Neural progenitor cell (in vitro differentiated cells): ENCODE measurements around the gene KLHL15. TPM values are rescaled to one million over a fixed set of nuclear protein-coding genes. Genes with fewer than 3 reads are reported as not detected.

Experiments
- DNase-seq: peaks from one replicate; pipeline ENCODE4 v3.0.0-alpha.2; 2016; ENCODE audit warnings: low spot score
- H2AFZ ChIP-seq: fragments of 200-600 bp; sonication (generic); replicated peaks from 2 replicates; pipeline ENCODE4 v1.6.1; 2016; ENCODE audit warnings: antibody characterized with exemption
- H3F3A ChIP-seq: fragments of 200-600 bp; sonication (generic); 2 replicates; pipeline ENCODE4 v1.6.1; 2016; ENCODE audit warnings: antibody characterized with exemption, low read depth
- H3K27ac ChIP-seq: fragments of 200-600 bp; sonication (generic); 2 replicates; pipeline ENCODE4 v1.5.1; 2016; ENCODE audit warnings: mild to moderate bottlenecking
- H3K27me3 ChIP-seq: fragments of 200-600 bp; sonication (generic); 2 replicates; pipeline ENCODE4 v1.6.1; 2016; ENCODE audit warnings: mild to moderate bottlenecking, moderate library complexity
- H3K36me3 ChIP-seq: fragments of 200-600 bp; sonication (generic); 2 replicates; pipeline ENCODE4 v1.5.1; 2016
- H3K4me1 ChIP-seq: fragments of 200-600 bp; sonication (generic); 2 replicates; pipeline ENCODE4 v1.6.1; 2016; ENCODE audit warnings: mixed run types
- H3K4me2 ChIP-seq: fragments of 200-600 bp; sonication (generic); 2 replicates; pipeline ENCODE4 v1.6.1; 2016
- H3K4me3 ChIP-seq: fragments of 200-600 bp; sonication (generic); 2 replicates; pipeline ENCODE4 v1.5.1; 2016
- H3K79me2 ChIP-seq: fragments of 200-600 bp; sonication (generic); 2 replicates; pipeline ENCODE4 v1.6.1; 2016; ENCODE audit warnings: low read depth
- H3K9ac ChIP-seq: fragments of 200-600 bp; sonication (generic); 2 replicates; pipeline ENCODE4 v1.6.1; 2016
- H3K9me3 ChIP-seq: fragments of 200-600 bp; sonication (generic); 2 replicates; pipeline ENCODE4 v1.5.1; 2016; ENCODE audit warnings: low read depth
- H4K20me1 ChIP-seq: fragments of 200-600 bp; sonication (generic); 2 replicates; pipeline ENCODE4 v1.6.1; 2016; ENCODE audit warnings: low read depth
- H3K27ac Mint-ChIP-seq: 3 replicates; pipeline ENCODE4 v1.8.0; 2021; ENCODE audit warnings: mixed read lengths
- H3K27me3 Mint-ChIP-seq: 2 replicates; pipeline ENCODE4 v1.8.0; 2022; ENCODE audit warnings: low read depth, mild to moderate bottlenecking, inconsistent platforms, moderate library complexity, mixed read lengths; ENCODE audit not compliant: insufficient read depth
- H3K36me3 Mint-ChIP-seq: 3 replicates; pipeline ENCODE4 v1.8.0; 2021; ENCODE audit warnings: mixed read lengths
- H3K4me1 Mint-ChIP-seq: 3 replicates; pipeline ENCODE4 v1.8.0; 2021; ENCODE audit warnings: mixed read lengths
- H3K4me3 Mint-ChIP-seq: 3 replicates; pipeline ENCODE4 v1.8.0; 2021; ENCODE audit warnings: mild to moderate bottlenecking, moderate library complexity, mixed read lengths
- H3K9me3 Mint-ChIP-seq: 3 replicates; pipeline ENCODE4 v1.8.0; 2020; ENCODE audit warnings: mixed read lengths
- CTCF ChIP-seq: fragments of 200-600 bp; sonication (generic); IDR thresholded peaks from 2 replicates; pipeline ENCODE4 v1.5.1; 2017; ENCODE audit warnings: antibody characterized with exemption, mild to moderate bottlenecking
- EZH2 ChIP-seq: fragments of 200-600 bp; sonication (generic); IDR thresholded peaks from 2 replicates; pipeline ENCODE4 v1.6.1; 2017; ENCODE audit warnings: antibody characterized with exemption, mild to moderate bottlenecking, moderate library complexity
- EZH2phosphoT487 ChIP-seq: fragments of 200-600 bp; sonication (generic); IDR thresholded peaks from 2 replicates; pipeline ENCODE4 v1.6.1; 2017; ENCODE audit warnings: antibody characterized with exemption
- total RNA-seq: library from RNA; depleted of rRNA; stranded (reverse); fragments of >200 nt; gene quantifications from 2 replicates; pipeline ENCODE4 v1.2.3, GENCODE V29; 2015; ENCODE audit warnings: low replicate concordance

KLHL15 gene
- 31.3 and 46.9 TPM in 2 replicates for total RNA-seq

- Histone ChIP-seq H3K4me1 (peaks cover 12% of the 10 kb centered on the region), H3K9me3 (no peaks in the 10 kb centered on the region), H3K9ac (peak within 1 kb of the TSS; percentile 51), H2AFZ (peak within 1 kb of the TSS; percentile 75), H3F3A (peaks cover 30% of the 10 kb centered on the region), H4K20me1 (peaks cover 21% of the 10 kb centered on the region), H3K36me3 (no peaks in the 10 kb centered on the region), H3K27me3 (peaks cover 41% of the 10 kb centered on the region), H3K27ac (peak within 1 kb of the TSS; percentile 98), H3K4me2 (peak within 1 kb of the TSS; percentile 79), H3K79me2 (peaks cover 30% of the 10 kb centered on the region), H3K4me3 (peak within 1 kb of the TSS; percentile 97)
- peaks cover 3% of the 10 kb centered on the region for H3K27me3 Mint-ChIP-seq
- peaks cover 16% of the 10 kb centered on the region for H3K4me1 Mint-ChIP-seq
- TF ChIP-seq CTCF, result no peak
- TF ChIP-seq EZH2, result no peak
- TF ChIP-seq EZH2phosphoT487, result no peak
- peak within 1 kb of the TSS; percentile 92 for H3K4me3 Mint-ChIP-seq
- DNase-seq, result no peak
- peaks cover 7% of the 10 kb centered on the region for H3K36me3 Mint-ChIP-seq
- no peaks in the 10 kb centered on the region for H3K9me3 Mint-ChIP-seq
- peak within 1 kb of the TSS; percentile 97 for H3K27ac Mint-ChIP-seq
Measured at GRCh38 chrX:24027086-24027485, at the start of gene KLHL15. Gene KLHL15 (minus strand): TSS chrX:24027186. CDS start chrX:24006693, 20,493 bp downstream.

- Histone ChIP-seq H3K79me2 (peaks cover 24% of the 10 kb centered on the region), H2AFZ (no peak overlapping the region), H3K27ac (no peak overlapping the region), H4K20me1 (no peaks in the 10 kb centered on the region), H3K4me2 (no peak overlapping the region), H3K36me3 (peaks cover 51% of the 10 kb centered on the region), H3K9ac (no peak overlapping the region), H3K4me1 (no peaks in the 10 kb centered on the region), H3F3A (peaks cover 23% of the 10 kb centered on the region), H3K9me3 (no peaks in the 10 kb centered on the region), H3K27me3 (no peaks in the 10 kb centered on the region), H3K4me3 (no peak overlapping the region)
- H3K36me3 Mint-ChIP-seq, result peaks cover 45% of the 10 kb centered on the region
- no peaks in the 10 kb centered on the region for H3K9me3 Mint-ChIP-seq
- no peak for DNase-seq
- no peaks in the 10 kb centered on the region for H3K27me3 Mint-ChIP-seq
- no peak overlapping the region for H3K4me3 Mint-ChIP-seq
- TF ChIP-seq EZH2 (no peak), CTCF (no peak), EZH2phosphoT487 (no peak)
- H3K27ac Mint-ChIP-seq, result no peak overlapping the region
- H3K4me1 Mint-ChIP-seq, result no peaks in the 10 kb centered on the region
Measured at GRCh38 chrX:24069877-24070276, 42.9 kb upstream of the KLHL15 start.

GRCh38 chrX:24063488-24063887 lies 36.5 kb upstream of the KLHL15 start:
- Histone ChIP-seq H3F3A (peaks cover 21% of the 10 kb centered on the region), H3K4me2 (no peak overlapping the region), H3K4me3 (no peak overlapping the region), H3K27me3 (no peaks in the 10 kb centered on the region), H3K36me3 (peaks cover 36% of the 10 kb centered on the region), H3K27ac (no peak overlapping the region), H2AFZ (no peak overlapping the region), H3K79me2 (peaks cover 47% of the 10 kb centered on the region), H3K9me3 (no peaks in the 10 kb centered on the region), H3K4me1 (no peaks in the 10 kb centered on the region), H3K9ac (no peak overlapping the region), H4K20me1 (no peaks in the 10 kb centered on the region)
- no peak for DNase-seq
- no peak overlapping the region for H3K27ac Mint-ChIP-seq
- H3K36me3 Mint-ChIP-seq, result peaks cover 39% of the 10 kb centered on the region
- no peaks in the 10 kb centered on the region for H3K9me3 Mint-ChIP-seq
- no peak for TF ChIP-seq EZH2phosphoT487
- no peak for TF ChIP-seq EZH2
- TF ChIP-seq CTCF, result no peak
- H3K4me1 Mint-ChIP-seq, result no peaks in the 10 kb centered on the region
- no peak overlapping the region for H3K4me3 Mint-ChIP-seq
- no peaks in the 10 kb centered on the region for H3K27me3 Mint-ChIP-seq
